Suppressor macrophage treated with lipopolysaccharide for 1 hour (primary cell): ENCODE data around the gene IARS1.

Experiments used
- DNase-seq, 3 donors: peaks; one replicate each; pipeline ENCODE4 v3.0.0-alpha.2; 2020 to 2022

Gene IARS1

GRCh38 chr9:92293452-92294296 is at the start of gene IARS1:
IARS1 (minus strand) TSS chr9:92293697; CDS start chr9:92289419, 4,278 bp downstream.
- peak; percentile 98 to 99 (median 99) for DNase-seq

GRCh38 chr9:92342825-92343488 is 49.5 kb upstream of the IARS1 start:
- peak in 1 of 3 donors; percentile 37 for DNase-seq

GRCh38 chr9:92341578-92341977 is 48.1 kb upstream of the IARS1 start:
- no peak for DNase-seq

- DNase-seq, result no peak
These were observed 39.8 kb upstream of the IARS1 start for GRCh38 chr9:92333282-92333634.

- DNase-seq, result no peak
These were observed 39.2 kb upstream of the IARS1 start for GRCh38 chr9:92332577-92333281.

GRCh38 chr9:92328225-92328624 is 34.7 kb upstream of the IARS1 start:
- DNase-seq, result peak; percentile 13 to 25 (median 20)

GRCh38 chr9:92327283-92327850 is 33.9 kb upstream of the IARS1 start:
- DNase-seq, result no peak

- peak; percentile 48 to 60 (median 51) for DNase-seq
These were observed 32.5 kb upstream of the IARS1 start for GRCh38 chr9:92325991-92326500.

- peak; percentile 94 to 95 (median 94) for DNase-seq
These were observed 31.9 kb upstream of the IARS1 start, which contains the start of the genes CENPP and NOL8 for GRCh38 chr9:92325269-92325990. CENPP (plus strand) TSS chr9:92325953. NOL8 (minus strand) TSS chr9:92325350; CDS start chr9:92324161, 1,189 bp downstream.

GRCh38 chr9:92324889-92325268 is 31.4 kb upstream of the IARS1 start:
- no peak for DNase-seq

GRCh38 chr9:92324431-92324830 is 30.9 kb upstream of the IARS1 start:
- DNase-seq, result peak in 2 of 3 donors; percentile 11 to 16

GRCh38 chr9:92315456-92315855 is 22.0 kb upstream of the IARS1 start:
- no peak for DNase-seq

- no peak for DNase-seq
These were observed 20.1 kb upstream of the IARS1 start for GRCh38 chr9:92313624-92314012.

- DNase-seq, result no peak
These were observed 19.6 kb upstream of the IARS1 start for GRCh38 chr9:92312887-92313623.

GRCh38 chr9:92310562-92310961 is 17.1 kb upstream of the IARS1 start:
- no peak for DNase-seq

- DNase-seq, result no peak
These were observed 15.4 kb upstream of the IARS1 start for GRCh38 chr9:92308893-92309292.

GRCh38 chr9:92300936-92301335 is 7.4 kb upstream of the IARS1 start:
- no peak for DNase-seq

GRCh38 chr9:92299116-92299515 is 5.6 kb upstream of the IARS1 start:
- DNase-seq, result peak; percentile 47 to 57 (median 55)

- DNase-seq, result no peak
These were observed 4.5 kb upstream of the IARS1 start for GRCh38 chr9:92298036-92298435.

GRCh38 chr9:92297611-92298010 is 4.1 kb upstream of the IARS1 start:
- DNase-seq, result no peak

- DNase-seq, result no peak
These were observed 2.3 kb upstream of the IARS1 start for GRCh38 chr9:92295827-92296258.
